ENCODE results near the gene LSM14B.

LSM14B gene

DNA sequence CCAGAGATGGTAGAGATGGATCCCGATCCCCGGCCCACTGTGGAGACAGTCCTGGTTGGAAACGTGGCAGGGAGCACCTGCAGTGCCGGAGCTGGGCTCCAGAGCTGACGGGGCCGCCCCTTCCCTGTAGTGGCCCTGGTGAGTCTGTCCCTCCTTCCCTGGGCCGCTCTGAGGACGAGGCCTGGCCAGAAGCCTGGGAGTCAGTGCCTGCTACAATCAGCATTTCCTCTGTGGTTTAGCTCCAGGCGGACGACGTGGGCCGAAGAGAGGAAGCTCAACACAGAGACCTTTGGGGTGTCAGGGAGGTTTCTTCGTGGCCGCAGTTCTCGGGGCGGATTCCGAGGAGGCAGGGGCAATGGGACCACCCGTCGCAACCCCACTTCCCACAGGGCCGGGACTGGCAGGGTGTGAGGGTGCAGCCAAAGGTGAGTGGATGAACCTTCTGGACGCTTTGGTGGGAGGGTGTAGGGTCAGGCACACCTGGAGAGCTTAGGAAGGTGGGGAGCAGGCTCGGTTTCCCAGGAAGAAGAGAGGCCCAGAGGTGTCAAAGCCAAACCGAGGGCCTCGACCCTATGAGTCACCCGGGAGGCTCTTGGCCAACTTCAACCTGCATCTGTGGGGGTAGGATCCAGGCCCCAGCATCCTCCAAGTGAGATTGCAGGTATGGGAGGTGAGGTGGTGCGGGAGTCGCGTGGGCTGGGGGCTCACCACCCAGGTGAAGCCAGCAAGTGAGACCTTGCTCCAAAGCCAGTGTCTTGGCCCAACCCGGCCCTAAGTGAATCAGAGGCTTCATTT lies 11.0 kb downstream of the LSM14B start:
- DNase-seq: no peak

DNA sequence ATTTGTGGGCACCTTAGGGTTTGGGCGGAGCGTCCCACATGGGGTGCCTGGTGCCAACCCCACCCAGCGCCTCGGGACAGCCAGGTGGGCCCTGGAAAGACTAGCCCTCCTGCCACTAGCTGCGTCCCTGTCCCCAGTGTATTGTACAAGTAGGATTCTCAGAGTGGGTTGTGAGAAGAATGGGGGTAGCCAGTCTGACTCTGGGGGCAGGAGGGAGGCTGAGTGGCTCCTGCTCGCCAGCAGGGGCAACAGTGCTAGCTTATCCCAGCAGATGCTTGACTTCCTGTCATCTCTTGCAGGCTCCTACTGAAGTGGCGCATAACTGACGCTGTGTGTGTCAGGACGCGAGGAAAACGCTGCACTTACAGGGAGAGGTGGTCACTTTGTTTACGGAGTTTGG lies 11.6 kb downstream of the LSM14B start:
- DNase-seq: no peak

DNA sequence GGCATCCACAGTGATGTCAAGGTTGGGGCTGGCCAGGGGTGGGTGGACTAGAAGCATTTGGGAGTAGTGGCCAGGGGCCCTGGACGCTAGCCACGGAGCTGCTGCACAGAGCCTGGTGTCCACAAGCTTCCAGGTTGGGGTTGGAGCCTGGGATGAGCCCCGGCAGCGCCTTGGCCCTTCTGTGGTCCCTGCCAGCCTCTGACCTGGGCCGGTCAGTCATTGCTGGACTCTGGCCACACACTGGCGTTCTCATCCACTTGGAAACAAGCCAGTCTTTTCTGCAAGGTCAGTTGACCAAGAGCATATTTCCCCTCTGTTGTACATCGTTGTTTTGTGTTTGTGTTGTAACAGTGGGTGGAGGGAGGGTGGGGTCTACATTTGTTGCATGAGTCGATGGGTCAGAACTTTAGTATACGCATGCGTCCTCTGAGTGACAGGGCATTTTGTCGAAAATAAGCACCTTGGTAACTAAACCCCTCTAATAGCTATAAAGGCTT lies 12.5 kb downstream of the LSM14B start:
- DNase-seq: no peak

DNA sequence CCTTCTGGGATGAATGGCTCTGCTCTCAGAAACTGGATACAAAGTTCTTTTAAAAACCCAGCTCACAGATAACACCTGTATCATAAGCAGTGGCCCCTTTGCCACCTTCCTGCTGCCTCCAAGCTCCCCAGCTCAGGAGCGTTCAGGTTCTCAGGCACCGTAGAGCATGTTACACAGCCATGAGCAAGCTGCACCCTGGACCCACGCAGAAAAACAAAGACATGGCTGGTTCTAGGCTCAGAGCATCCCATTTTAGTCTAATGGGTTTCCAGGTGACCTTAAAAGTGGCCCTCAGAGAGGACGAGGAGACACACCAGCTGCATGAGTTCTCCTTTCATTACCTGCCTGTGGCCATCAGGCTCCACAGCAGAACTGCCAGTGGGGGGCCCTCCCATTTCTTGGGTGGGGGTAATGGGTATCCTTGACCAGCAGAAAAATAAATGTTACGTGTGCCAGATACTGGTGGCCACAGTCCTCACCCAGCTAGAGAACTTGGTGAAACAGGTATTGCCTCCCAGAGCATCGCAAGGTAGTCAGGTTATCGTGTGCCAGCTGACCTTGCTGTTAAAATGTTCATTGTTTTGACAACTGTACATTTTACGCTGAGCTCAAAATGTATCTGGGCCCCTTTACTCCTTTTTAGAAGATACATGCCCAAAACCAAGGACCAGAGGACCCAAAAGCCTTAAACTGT lies 13.4 kb downstream of the LSM14B start:
- DNase-seq: no peak

DNA sequence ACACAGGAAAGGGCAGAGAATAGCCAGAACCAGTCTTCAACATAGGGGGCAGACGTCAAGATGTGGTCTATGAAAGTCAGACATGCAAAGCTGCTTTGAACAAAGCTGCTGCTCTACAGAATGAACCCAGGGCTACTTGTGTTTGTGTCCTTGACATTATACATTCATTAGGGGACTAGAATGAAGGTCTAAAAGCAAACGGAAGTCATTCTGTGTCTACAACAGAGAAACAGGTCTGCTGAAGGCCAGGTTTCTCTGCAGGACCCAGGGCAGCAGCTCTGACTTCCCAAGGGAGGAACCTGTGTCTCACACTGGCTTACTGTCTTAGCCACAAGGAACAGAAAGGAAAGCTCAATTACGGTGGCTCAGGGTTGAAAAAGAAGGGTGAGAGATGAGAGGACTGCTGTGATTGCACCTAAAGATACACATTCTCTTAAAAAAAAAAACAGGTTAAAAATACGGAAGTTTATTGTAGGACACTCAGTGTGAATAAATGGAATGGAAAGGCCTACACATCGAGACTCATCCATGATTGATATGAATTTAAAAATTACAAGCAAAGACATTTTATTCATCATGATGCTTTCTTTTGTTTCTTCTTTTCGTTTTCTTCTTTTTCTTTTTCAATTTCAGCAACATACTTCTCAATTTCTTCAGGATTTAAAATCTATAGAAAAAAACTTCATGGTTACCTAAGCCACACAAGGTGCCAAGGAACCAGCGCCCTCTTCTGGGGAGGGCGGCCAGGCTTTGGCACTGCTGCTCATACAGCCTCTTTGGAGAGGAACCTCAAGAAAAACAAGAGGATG lies 14.2 kb downstream of the LSM14B start:
- peak; percentile 55 for DNase-seq

DNA sequence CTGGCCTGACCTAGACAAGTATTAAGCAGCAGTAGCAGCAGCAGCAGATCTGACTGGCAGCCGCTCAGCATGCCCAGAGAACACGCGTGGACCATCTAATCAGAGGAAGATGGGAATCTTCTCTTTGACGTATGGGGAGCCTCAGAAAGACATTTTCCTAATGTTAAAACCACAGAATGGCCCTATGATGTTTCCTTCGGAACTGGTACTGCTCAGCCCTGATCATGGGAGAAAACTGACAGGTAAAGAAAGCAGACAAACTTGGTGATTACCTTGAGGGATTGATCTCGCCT lies 14.8 kb downstream of the LSM14B start:
- no peak for DNase-seq

DNA sequence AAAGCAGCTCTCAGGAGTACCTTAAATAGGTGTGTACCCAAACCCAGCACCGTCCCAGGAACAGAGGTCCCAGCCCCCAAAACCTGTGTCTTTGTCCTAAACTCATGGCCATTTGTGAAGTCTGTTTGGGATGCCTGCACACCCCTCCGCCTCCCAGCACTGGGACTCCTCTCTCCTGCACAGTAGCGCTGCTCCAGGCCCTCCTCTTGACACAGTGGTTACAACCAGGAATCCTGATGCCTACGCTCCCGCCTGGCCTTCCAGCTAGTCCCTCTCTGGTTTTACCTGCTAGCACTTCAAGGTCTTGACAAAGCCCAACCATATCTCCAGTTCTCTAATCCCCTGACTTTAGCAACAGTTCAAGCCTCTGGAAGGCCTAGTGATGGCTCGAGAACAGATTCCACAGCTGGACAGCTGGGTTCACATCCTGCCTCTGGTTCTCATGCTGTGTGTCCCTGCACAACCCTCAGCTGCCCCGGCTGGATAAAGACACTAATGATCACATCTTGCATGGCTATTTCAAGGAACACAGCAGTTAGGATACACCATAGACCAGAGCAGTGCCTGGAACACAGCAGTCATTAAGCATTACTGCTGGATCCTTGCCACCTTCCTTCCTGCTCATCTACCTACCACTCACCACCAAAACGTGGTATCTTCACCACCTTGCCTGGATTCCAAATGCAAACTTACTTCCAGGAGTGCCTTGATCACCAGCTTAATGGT lies 15.4 kb downstream of the LSM14B start:
- DNase-seq: no peak

DNA sequence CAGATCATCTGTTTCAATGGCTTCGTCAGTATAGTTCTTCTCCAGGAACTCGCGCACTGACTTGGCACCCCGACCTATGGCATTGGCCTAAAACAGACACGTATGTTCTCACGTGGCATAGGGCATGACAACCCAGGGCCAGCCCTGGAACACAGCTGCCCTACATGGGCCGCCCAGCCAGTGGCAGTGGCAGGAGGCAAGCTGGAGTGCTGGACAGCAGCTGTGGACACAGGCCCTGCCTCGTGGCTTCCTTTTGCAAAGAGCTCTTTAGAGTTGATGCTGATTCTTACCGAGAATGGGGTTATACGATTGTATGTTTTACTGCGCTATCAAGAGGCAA lies 15.9 kb downstream of the LSM14B start:
- no peak for DNase-seq

DNA sequence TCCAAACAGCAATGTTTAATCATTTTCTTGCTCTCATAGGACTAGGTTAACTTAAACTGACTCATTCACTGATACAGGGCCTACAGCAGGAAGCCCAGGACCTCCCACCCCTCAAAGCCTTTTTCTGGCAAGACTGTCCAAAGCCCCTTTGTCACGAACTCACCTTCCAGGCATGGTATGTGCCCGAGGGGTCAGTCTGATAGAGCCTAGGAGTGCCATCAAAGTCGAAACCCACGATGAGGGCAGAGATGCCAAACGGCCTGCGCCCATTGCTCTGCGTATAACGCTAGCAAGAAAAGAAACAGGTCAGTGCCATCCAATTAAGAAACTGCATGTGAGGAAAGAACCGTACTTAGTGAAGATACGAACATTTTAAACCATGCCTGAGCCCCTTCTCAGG lies 16.6 kb downstream of the LSM14B start:
- DNase-seq: no peak

DNA sequence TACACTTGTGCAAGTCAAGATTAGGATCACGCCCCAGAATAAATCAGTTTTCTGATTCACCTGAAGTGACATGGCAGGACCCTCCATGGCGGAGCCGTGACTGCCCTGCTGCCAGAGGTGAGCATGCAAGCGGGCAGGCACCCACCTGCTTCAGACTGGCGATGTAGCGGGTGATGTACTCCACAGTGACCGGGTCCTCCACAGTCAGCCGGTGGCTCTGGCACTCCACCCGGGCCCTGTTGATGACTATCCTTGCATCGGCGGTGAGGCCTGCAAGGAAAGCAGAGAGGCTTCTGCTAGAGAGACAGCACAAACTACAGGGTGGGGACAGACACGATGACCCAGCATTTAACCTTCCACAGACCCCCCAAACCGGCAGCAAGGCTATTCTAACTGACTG lies 17.4 kb downstream of the LSM14B start:
- DNase-seq: no peak

DNA sequence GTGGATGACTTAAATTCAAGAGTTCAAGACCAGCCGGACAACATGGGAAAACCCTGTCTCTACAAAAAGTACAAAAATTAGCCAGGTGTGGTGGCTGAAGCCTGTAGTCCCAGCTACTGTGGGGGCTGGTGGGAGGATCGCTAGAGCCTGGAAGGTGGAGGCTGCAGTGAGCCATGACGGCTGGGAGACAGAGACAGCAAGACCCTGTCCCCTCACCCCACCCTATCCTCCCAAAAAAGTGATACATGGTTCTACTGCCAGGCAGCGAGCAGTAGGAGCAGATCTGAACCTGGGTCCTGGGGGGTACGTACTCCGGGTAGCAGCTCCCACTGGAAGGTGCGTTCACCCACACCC lies 18.7 kb downstream of the LSM14B start:
- DNase-seq: no peak

DNA sequence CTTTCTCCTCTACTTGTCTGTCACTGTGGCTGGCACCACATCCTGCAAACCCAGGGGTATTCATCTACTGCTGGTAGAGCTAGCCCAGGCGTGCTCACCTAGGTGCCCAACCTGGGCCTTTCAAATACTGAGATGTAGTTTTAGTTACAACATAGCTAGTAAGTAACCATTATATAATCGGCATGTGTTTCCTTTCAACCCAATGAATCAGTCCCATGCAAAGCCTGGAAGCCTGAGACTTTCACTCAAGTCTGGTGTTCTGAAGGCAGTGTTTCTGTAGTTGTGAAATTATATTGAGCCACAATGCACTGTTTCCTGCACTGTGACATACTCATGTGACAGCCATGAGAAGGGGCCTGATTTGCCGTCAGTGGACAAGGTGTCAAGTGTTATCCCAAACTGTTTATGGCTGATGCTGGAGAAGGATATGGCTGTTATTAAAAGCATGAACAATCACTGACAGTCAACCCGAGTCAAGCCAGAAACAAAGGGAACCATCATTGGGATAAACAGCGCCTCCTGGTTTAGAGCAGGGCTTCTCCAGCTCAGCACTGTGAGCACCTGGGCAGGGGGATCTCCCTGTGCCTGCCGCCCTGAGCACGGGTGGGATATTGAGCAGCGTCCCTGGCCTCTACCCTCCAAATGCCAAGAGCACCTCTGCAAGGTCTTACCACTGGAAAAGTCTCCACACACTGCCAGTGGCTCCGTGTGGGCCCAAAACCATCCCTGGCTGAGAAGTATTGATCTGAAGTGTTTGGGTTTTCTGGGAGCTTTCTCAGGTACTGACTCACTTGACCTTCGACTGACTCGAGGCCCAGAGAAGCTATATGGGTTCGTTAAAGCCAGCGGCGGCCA lies 19.3 kb downstream of the LSM14B start:
- DNase-seq: peak; percentile 32

DNA sequence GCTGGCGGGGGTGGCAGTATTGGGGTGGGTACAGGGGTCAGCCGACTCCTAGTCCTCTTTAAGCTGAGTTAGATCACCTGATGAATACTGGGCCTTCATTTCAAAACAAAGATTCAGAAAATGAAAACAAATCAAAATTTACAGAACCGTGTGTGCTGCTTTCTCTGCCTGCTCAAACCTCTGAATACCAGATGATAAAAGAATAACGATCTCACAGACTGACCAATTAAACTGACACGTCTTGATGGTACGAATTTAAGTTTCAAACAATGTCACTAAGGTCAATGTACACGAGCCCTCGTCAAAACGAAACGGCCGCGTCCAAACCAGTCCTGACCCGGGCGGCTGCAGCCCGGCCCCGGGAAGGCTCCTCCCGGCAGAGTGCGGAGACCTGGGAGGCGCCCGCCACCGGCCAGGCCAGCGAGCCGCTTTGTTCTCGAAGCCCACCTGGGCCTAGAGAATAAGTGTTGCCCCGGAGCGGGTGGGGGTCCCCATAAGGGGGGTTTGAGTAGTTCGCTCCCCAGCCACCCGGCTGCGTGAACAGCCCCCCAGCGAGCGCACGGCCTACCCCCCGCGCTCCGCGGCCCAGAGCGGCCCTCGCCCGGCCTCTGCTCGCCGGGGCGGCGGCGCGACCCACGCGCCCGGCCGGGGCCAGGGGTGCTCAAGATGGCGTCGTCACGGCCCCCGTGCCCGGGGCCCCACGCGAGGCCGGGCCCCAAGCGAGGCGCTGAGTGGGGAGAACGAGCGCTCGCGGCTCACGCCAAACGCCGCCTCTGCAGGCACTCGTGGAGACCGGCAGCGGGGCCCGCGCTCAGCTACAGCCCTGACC lies 20.2 kb downstream of the LSM14B start:
- DNase-seq: no peak

DNA sequence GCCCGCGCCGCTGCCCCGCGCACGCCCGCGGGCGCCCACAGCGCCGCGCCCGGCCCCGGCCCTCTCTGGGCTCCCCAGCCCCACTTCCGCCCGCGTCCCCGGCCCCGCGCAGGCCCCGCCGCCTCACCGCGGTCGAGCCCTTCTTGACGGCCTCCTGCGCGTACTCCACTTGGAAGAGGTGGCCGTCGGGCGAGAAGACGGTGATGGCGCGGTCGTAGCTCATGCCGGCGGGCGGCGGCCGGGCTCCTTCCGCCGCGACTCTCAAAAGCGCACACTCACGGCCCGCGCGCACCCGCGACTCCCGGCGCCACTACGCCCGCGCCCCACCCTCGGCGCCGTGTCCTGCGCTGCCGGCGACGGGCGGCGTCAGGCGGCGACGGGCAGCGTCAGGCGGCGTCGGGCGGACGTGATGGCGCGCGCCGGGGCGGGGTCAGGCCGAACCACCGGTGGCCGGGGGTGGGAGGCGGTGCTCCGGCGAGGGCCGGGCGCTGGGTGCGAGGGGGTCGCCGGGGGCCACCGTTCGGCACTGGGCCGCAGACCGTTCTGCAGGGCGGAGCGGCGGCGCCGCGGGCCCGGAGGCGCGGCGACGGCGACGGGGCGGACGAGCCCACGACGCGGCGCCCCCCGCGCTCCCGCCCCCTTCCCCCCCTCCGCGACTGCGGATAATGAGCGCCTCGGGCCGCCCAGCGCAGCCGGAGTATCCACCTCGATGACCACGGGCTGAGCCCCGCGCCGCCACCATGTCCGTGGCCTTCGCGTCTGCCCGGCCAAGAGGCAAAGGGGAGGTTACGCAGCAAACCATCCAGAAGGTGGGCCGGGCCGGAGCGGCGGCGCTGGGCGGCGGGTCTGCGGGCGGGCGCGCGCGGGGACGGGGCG lies 21.0 kb downstream of the LSM14B start, which contains the start of the genes PSMA7 and SS18L1:
TSS of gene PSMA7 (minus strand) at position 314 of the 876 bp plus-strand sequence. CDS start at position 223, 91 bp downstream.
TSS of gene SS18L1 (plus strand) at position 689 of the 876 bp plus-strand sequence. CDS start at position 741, 52 bp downstream.
- peak; percentile 91 for DNase-seq

DNA sequence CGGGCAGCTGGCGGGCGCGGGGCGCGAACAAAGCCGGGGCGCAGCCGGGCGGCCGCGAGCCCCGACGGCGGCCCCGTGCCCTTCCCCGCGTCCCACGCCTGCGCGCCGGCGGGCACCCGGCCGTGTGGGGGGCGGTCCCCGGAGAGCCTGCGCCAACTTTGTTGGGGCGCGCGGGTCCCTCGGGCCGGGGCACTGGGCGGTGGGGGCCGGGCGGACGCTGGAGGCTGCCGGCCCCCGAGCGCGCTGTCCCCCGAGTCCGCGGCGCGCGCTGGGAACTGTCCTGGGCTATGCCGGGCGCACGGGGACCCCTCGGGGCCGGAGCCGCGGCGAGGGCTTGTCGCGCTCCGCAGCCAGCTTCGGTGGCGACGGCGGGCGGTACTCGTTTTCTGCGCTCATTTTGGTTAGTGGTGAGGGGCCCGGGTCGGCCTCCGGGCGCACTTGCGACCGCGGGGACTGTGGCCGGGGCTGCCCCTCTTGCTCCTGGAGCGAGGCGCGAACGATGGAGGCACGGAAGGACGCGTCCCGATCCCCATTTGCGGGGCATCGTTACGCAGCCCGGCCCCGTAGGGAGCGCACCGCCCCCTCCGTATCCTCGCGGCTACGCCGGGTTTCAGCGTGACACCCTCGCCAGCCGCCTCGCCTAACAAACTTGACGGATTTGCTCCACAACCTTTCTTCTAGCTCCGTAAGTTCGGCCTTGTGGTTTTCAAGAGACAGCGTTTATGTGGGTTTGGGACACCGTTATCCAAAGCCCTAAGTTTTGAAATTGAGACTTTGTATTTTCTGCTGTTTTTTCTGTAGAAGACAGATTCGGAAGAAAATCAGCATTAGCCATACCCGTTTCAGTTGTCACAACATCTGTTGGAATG lies 21.9 kb downstream of the LSM14B start:
- DNase-seq: peak; percentile 63

DNA sequence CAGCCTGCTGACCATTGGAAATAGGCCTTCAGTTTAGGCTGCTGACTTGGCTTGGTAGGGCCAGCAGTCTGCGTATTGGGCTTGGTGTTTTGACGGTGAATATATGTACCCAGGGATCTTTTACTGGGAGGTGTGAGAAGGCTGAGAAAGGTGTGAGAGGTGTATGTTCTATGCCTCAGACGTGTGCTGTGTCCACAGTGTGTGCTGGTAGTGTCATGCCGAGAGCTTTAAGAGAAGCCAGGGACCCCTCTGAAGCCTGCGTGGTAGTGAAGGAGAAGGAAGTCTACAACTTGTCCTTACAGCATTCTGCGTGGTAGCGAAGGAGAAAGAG lies 23.4 kb downstream of the LSM14B start:
- no peak for DNase-seq

DNA sequence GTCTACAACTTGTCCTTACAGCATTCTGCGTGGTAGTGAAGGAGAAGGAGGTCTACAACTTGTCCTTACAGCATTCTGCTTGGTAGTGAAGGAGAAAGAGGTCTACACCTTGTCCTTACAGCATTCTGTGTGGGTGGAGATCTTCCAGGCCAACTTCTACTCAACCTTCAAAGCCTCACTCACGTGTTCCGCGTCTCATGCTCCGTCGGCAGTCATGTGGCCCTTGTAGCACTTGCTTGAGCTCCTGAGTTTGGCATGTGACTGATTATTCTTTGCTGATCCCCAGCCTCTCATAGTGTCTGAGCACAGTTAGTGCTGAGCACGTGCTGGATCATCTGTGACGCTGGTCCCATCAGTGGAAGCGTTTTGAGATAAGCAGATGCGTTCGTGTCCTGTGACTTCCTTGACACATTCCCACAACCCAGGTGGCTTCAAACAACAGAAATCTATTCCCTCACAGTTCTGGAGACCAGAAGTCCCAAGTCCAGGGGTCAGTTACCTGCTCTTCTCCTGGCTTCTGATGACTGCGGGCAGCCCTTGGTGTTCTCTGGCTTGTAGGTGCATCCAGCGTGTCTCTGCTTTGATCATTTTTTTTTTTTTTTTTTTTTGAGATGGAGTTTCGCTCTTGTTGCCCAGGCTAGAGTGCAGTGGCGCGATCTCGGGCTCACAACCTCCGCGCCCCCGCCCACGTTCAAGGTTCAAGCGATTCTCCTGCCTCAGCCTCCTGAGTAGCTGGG lies 23.9 kb downstream of the LSM14B start:
- no peak for DNase-seq

DNA sequence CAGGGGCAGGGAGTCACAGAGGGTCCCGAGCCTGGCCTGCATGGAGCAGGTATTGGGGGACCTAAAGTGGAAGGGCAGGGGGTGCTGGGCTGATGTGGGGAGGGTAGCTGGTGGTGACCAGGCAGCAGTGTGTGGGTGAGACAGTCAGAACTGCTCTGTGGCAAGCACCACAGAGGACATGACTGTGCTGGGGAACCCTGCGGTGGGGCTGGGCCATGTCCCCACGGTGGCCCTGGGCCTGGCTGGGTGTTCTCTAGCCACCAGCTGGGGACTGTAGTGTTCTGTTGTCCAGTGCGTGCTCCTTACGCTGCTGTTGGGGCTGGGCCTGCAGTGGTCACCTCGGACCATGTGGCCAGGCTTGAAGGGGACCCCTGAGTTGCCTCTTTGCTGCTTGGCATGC lies 24.9 kb downstream of the LSM14B start:
- DNase-seq: no peak
